LHCN-M2 (cell line): ENCODE measurements around the gene CELSR3. TPM values are rescaled to one million over a fixed set of nuclear protein-coding genes. Genes with fewer than 3 reads are reported as not detected.

Experiments
- DNase-seq: peaks from one replicate; pipeline ENCODE4 v3.0.0-alpha.2; 2012; ENCODE audit warnings: low read depth
- total RNA-seq: library from RNA; depleted of rRNA; stranded (reverse); fragments of >200 nt; gene quantifications from 2 replicates; pipeline ENCODE4 v1.2.3, GENCODE V29; 2014

CELSR3 gene
- total RNA-seq, 1 experiment from 2014 or later = 4.5 TPM

DNA sequence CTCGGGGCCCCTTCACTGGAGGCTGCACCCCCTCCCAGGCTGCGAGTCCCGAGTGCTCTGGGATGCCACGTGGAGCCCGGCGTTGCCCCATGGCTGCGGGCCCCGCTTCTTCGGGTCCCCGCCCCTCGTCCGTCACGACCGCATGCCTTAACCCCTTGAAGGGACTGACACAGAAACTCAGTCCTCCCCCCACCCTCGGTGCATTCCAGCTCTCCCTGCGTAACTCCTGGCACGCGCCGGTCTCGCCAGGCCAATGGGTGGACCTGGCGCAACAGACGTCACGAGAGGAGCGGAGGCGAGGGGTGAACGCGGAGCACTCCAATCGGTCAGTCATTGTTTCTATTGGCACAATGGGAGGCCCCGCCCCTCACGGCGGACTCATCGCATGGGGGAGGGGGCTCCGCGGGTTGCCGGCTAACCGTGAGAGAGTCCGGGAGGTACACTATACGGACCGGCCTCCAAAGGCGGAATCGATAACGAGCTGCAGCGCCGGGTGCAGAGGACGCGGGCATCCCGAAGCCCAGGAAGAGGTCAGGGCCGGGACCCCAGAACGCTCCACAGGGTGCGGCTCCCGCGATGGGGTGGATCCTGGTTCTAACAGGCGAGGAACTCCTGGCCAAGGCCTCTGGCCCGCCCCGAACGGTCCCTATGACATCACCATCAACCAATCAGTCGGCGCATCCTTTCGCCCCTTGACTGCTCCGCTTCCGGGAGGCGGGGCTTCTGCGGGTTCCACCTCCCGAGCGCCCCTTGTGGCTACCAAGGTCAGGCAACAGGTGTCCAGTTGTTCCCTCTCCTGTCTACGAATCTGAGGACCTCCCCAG is 1.0 kb upstream of the CELSR3 start:
- peak; percentile 99 for DNase-seq

DNA sequence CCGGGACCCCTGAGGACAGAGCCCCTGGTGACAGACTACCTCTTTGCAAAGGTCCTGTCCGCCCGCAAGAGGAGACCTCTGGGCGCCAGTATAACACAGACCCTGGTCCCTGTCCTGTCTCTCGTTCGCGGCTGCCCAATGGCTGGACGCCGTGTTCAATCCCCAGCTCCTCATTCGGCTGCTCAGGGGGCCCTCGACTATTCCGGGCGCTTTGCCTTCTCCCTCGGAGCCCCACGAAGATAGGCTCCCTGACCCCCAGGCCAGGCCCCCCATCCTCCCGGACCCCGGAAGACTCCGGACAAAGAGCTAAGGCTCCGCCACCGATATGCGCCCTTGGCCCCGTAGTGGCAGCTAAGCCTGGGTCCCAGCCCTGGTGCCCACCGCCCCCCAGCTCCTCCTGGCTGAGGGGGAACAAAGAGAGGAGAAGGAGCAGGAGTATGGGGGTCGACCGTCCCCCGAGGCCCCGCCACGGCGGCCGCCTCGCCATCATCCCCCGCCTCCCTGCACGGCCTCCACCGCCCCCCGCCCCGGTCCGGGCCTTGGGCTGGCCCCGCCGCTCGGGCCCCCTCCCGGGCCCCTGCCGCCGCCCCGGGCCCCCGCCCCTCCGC is 437 bp downstream of the CELSR3 start:
- DNase-seq = no peak

DNA sequence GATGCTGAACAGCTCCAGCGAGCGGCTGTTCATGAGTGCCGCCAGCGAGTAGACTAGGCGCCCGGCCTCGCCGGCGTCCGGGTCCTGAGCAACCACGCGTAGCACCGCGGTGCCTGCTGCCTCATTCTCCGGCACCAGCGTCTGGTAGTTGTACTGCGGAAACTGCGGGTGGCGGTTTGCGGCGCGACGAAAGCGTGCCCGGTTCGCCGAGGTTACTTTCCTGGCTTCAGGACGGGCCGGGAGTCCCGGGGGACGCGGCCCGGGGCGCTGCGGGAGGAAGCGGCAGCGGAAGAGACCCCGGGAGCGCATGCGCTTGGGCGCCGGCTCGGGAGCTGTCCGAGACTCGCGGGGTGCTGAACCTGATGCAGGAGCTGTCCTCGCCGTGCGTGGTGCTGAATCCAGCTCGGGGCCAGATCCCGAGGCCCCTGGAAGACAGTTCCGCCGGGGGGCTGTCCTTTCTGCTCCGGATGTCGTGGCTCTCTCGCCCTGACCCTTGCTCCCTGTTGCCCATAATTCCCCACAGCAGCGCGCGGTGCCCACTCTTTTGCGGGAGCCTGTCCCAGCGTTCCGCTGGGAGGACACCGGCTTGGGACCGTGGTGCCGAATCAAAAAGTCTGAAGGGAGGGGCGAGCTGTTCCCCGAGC is 1.1 kb downstream of the CELSR3 start:
- DNase-seq = peak; percentile 29

DNA sequence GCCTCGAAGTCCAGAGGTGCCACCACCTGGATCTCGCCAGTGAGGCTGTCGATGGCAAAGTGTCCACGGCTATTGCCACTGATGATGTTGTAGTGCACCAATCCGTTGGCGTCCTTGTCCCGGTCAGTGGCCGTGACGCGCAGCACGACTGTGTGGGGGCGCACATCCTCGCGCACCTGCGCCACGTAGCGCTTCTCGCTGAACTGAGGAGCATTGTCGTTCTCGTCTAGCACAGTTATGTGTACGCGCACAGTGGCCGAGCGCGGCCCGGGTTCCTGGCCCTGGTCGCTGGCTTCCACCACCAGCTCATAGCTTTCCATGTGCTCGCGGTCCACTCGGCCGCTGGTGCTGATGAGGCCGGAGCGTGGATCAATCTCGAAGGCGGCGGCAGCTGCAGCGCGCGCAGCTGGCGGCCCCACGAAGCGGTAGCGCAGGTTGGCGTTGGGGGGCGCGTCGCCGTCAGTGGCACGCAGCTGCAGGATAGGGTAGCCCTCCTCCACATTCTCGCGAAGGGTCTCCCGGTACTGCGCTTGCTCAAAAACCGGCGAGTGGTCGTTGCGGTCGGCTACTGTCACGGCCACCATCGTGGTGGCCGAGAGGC is 1.8 kb downstream of the CELSR3 start:
- DNase-seq = no peak

DNA sequence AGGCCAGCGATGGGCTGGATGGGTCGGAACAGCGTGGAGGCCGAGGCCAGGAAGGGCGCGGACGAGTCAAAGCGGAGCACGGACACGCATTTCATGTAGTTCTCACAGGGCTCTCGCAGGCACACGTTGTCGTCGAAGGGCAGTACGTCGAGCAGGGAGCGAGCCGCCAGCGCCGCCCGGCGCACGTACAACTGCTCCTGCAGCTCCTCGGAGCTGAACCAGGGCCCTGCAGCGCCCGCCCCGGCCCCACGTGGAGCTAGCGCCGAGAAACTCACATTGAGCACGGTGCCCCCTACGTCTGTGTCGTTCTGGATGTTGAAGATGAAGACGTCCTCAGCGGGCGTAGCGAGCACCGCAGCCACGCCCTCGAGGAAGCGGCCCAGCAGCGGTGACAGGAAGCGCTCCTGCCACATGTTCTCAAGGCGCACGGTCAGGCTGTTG is 5.8 kb downstream of the CELSR3 start:
- DNase-seq = no peak

DNA sequence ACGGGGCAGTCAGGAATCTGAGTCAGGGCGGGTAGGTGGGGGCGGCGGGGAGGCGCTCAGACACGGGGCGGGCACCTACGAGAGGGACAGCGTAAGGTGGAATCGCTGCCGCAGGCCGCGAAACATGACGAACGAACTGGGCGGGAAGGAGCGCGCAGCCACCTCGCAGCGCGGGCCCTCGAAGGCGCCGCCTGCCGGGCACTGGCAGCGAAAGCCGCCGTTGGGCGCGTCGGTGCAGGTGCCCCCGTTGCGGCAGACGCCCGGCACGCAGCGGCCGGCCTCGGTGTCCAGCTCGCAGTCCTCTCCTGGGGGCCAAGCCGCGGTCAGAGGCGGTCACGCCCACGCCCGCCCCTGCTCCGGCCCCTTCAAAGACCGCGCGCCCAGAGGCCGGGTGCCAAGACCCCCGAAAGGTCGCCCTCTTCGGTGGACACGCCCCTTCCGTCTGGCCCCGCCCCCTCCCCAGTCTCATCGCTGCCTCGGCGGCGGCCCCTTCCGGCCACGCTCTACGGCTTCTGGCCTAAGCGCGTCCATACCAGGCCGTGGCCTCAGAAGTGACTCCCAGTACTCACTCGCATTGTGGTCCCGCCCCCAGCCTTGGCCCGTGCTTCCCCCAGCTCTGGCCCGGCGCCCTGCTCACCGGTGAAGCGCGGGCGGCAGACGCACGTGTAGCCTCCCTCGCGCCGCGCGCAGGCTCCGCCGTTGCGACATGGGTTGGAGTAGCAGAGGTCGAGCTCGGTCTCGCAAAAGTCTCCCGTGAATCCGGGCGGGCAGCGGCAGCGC is 6.4 kb downstream of the CELSR3 start:
- DNase-seq = no peak

DNA sequence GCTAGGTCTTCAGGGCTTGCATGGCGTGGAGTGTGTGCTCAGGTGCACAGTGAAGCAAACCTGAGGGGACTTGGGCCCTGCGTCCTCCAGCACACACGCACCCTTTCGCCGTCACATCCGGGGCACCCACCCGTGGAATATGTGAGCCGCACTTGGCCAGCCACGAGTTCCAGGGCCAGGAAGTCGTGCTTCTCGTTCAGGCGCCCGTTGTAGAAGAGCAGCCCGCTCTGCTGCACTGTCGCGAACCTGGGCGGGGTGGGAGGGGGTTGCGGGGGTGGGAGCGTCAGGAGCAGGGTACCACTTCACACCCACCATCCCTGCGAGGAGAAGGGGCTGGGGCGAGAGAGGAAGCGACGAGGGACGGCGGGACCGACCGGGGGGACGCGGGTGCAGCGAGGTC is 7.1 kb downstream of the CELSR3 start:
- no peak for DNase-seq

DNA sequence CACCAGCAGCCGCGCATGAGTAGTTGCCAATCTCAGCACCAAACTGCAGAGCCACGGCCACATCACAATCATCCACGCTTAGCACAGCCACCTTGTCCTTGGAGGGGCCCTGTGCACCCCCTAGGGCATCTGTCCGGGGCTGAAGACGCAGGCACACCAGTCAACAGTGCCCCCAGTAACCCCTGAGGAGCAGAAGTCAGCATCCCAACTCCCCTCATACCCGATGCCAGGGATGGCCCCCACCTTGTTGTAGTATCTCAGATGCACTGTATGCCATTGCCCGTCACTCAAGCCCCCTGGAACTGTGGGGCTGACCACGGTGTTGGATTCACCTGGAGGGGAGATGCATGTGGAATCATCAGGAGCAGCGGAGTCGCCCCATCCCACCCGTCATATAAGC is 7.6 kb downstream of the CELSR3 start:
- no peak for DNase-seq

DNA sequence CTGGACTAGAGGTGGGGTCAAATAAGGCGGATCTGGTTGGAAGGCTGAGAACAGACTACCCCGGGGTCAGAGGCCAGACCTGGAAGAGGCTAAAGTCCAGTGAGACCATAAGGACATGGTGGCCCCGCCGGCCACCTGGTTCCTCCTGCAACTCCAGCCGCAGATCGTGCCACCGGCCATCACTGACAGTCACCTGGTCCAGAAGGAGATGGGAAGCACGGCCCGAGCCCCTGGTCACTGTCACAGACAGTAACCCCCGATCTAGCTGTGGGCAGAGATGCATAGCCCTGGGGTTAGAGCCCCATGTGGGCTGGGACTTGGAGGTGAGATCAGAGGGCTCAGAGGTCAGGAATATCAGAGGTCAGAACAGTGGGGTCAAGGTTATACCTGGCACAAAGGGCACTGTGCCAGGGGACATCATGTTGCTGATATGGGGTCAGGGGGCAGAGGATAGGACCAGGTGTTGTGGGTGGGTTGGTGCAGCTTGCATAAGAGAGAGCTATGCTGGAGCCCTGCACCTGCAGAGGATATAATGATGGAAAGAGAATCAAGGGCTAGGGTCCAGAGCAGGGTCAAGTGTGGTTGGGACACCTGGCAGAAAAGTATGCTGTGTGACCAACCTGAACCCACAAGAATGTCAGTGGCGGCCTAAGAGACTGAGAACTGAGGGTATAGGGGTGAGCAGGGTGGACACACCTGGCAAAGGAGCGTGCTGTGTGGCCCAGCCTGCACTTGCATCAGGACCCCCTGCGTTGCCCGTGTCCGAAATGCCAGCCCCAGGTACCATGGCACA is 9.6 kb downstream of the CELSR3 start:
- no peak for DNase-seq

DNA sequence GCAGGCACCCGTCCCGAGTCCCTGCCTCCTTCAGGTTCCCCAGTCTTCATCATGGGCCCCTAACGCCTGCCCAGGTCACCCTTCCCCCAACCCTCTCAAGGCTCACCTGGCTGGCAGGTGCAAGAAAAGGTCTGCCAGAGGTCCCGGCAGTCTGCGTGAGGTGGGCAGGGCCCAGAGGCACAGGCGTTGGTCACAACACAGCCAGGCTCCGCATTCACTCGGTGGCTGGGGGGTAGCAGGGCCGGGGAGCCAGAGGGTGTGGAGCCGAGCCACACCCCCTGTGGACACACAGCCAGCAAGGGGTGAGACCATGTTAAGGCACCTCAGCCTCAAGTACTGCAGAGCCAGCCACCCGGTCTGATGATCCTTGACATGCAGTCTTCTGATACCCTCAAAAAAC is 10.9 kb downstream of the CELSR3 start:
- no peak for DNase-seq

DNA sequence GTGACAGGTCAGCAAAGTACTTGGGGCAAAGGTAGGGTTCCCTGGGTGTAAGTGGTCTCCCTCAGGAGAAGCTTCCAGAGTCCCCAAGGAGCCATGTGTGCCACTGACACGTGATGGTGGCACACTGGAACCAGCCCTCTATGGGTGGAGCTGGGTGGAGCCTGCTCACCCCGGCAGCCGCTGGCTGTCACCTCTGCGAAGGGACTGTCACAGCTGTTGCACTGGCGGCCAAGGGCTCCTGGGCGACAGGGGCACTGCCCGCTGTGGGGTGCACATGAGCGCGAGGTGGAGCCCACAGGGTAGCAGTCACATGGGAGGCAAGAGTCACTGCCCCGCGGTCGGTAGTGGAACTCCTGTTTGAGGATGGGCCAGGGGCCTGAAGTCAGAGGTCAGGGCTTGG is 12.0 kb downstream of the CELSR3 start:
- no peak for DNase-seq

DNA sequence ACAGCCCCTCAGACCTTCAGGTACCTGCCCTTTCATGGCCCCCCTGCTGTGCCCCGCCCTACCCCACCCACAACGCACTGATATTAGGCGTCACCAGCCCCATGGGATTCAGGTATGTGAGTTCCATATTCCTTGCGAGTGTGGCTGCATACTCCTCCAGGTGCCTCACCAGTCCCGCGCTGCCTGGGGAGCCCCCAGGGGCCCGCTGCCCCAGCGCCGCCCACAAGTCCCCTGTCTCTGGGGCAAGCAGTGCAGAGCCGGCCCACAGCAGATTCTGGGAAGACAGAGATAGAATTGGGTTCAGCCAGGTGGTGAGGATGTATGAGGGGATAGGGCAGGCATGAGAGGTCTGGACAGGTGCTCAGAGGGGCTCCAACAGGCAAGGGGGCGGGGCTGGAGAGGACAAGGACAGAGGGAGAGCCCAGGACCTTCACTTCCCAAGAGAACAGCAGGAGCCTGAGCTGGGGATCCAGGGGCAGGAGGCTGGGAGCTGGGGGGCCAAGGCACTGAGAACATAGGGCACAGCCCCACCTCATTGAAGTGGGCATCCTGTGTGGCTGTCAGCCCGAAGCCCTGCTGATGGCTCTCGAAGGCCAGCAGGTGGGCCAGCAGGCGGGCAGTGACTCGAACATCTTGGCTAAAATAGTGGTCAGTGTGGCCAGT is 14.4 kb downstream of the CELSR3 start:
- no peak for DNase-seq

DNA sequence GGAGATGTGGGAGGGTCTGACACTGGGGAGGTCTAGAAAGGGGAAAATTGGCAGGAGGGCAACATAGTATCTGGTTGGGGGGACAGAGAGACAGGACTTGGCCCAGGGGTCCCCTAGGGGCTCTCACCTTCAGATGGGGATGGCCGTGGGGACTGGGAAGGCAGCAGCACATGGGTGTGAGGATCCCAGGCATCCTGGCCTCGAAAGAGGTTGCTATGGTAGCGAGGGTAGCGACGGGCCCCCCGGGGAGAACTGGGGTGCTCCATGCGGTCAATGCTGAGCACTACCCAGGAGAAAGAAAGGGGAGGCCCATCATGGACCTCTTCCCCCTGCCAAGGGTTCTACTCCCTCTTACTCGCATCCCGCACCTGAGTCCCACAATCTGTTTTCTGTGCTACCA is 15.0 kb downstream of the CELSR3 start:
- no peak for DNase-seq

DNA sequence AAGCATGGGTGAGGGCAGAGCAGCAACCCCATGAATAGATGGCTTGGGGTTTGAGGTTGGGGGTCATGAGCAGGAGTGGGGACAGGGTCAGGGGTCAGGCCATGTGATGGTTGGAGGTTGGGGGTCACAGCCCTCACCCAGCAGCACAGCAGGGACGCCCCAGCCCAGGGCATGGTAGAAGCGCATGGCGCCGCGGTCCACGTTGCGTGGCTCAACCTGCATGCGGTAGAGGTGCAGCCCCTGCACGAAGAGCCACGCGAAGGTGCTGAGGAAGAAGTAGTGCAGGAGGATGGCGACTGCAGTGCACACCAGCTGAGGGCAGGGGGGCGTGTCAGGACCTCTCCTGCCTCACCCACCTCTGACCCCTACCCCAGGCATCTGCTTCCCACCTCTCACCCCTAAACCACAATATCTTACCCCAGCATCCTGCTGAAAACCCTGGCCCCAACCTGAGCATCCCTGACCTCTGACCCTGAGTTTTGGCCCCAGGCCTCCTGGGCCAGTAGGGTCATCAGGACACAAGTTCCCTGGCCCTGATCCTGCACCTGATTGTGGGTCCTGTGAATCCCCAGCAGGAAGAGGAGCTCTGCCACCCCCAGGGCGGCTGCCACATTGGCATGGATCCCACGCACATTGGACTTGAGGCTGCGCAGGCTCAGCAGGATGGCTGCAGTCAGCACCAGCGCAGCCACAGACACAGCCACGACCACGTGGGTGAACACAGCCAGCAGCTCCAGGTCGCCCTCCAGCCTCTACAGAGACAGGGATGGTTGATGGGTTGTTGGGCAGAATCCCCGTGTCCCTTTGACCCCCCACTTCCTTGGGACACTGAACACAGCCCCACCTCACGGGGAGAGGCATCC is 17.6 kb downstream of the CELSR3 start:
- no peak for DNase-seq

DNA sequence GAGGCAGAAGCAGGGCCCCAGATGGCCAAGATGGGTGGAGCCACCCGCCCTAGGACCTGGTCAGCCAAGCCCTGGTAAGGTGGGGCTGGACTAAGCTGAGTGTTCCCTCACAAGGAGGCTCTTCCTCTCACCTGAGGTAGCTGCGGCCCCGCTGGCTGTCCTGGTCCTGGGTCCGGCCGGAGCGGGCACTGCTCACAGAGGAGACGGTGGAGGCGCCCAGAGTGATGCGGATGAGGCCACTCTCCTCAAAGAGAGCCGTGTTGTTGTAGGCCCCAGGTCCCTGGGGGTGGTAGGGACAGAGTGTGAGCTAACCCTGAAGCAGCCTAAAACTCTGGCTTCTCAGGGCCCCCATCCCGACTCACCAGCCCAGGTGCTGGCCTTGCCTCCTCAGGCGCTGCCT is 20.1 kb downstream of the CELSR3 start:
- DNase-seq = no peak

DNA sequence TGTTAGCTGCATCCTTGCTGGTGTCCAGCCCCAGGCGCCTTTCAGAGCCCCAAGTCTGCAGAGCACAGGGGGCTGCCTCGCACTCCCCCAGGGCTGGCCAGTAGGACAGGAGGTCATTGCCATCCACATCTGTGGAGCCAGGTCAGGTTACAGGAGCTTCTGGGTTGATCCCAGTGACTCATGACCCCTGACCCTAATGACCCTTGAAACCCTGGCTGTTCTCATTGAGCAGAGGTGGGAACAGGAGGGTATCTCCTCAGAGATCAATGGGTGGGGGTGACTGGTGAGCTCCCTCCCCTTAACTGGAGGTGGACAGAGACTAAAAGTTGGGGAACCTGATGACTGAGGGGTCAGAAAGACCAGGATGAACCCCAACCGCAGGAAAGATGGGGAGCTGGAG is 21.3 kb downstream of the CELSR3 start:
- no peak for DNase-seq

DNA sequence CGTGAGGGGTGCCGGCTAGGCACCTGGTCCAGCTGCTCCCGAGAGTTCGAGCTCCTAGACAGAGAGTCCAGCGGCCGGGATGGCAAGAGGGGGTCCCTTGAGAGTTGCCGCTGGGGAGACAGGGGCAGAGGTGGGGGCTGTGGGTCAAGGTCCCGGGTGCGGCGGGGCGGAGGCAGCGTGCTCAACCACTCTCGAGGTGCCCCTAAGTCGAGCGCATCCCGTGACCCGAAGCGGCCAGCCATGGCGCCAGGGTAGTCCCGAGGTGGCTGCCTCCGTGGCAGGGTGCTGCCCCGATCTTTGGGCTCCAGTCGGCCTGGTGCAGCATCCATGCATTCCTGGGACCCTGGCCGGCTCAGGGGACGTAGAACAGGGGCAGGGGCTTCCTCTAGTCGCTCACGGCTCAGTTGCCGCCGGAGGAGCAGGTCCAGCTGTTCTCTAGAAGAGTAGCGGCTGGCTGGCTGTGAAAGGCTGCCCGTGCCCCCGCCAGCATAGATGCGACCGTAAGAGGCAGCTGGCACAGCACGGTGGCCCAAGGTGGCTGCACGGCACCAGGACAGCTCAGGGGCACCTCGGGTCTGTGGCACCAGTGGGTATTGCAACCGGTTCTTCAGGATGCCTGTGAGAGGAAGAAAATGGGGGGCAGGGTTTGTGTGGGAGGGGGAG is 22.6 kb downstream of the CELSR3 start:
- no peak for DNase-seq

DNA sequence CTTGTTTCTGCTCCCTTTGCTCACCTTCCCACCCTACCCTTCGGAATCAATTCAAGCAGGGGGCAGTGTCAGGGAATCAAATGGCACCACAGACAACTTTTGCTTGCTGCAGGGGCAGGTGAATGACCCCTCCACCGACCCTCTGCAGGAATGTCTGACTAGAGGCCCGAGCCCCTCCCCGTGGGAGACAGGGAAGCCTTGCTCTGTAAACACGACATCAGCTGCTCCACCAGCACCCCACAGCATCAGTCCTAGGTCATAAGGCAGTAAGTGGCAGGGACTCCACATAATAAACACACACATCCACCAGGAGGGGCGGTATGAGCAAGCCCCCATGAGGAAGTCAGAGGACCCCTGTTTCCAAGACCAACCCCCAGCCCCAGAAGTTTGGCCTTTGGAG is 25.4 kb downstream of the CELSR3 start:
- no peak for DNase-seq
